CMK (cell line): Measurements from ENCODE around the gene CENPB.

Experiments
- DNase-seq: peaks from one replicate; pipeline ENCODE4 v3.0.0-alpha.2; 2010; ENCODE audit warnings: low read depth

CENPB gene

GRCh38 chr20:3748073-3748472, 38.5 kb downstream of the CENPB start:
- no peak for DNase-seq

GRCh38 chr20:3747471-3747870, 39.1 kb downstream of the CENPB start:
- DNase-seq, result no peak

- no peak for DNase-seq
These were observed 40.8 kb downstream of the CENPB start for GRCh38 chr20:3745686-3746173.

GRCh38 chr20:3744806-3745685, 41.5 kb downstream of the CENPB start:
- DNase-seq, result peak; percentile 98

GRCh38 chr20:3744037-3744436, 42.5 kb downstream of the CENPB start:
- no peak for DNase-seq

GRCh38 chr20:3743251-3743650, 43.3 kb downstream of the CENPB start:
- no peak for DNase-seq

- no peak for DNase-seq
These were observed 44.6 kb downstream of the CENPB start for GRCh38 chr20:3741836-3742458.

GRCh38 chr20:3740615-3741301, 45.8 kb downstream of the CENPB start:
- no peak for DNase-seq

GRCh38 chr20:3739926-3740451, 46.6 kb downstream of the CENPB start:
- DNase-seq, result peak; percentile 70

- peak; percentile 53 for DNase-seq
These were observed 47.2 kb downstream of the CENPB start for GRCh38 chr20:3739054-3739925.

- DNase-seq, result no peak
These were observed 48.2 kb downstream of the CENPB start for GRCh38 chr20:3738111-3739053.

GRCh38 chr20:3735768-3736167, 50.8 kb downstream of the CENPB start:
- DNase-seq, result no peak

GRCh38 chr20:3734111-3734843, 52.3 kb downstream of the CENPB start:
- no peak for DNase-seq
